HepG2 (cell line): Measurements from ENCODE around the gene GNA14. TPM values are rescaled to one million over a fixed set of nuclear protein-coding genes. Genes with fewer than 3 reads are reported as not detected.

Experiments
- ATAC-seq: fragments of 200-7000 bp; cut with Tn5 transposase; 3 replicates; pipeline ENCODE4 v1.9.1; 2020; ENCODE audit warnings: mild to moderate bottlenecking, moderate library complexity
- BruUV-seq: library from RNA; stranded (reverse); fragments of 400-500 nt; replicated peaks from 2 replicates; lab custom pipeline; 2021; lab: Mats Ljungman, UMichigan
- CTCF ChIA-PET: fragments of 300-600 bp; formaldehyde crosslinking; extraction: SDS; loops from one replicate; lab custom pipeline; 2021; ENCODE audit warnings: low total read pairs, inconsistent platforms, low intra/inter-chr PET ratio; lab: Yijun Ruan, JAX
- POLR2A ChIA-PET: fragments of 350-600 bp; sonication (Branson Sonifier 250); formaldehyde crosslinking; loops from one replicate; lab custom pipeline; 2020; ENCODE audit warnings: antibody characterized with exemption, inconsistent platforms; lab: Yijun Ruan, JAX
- DNase-seq: peaks from one replicate; pipeline ENCODE4 v3.0.0-alpha.2; 2015; ENCODE audit warnings: low spot score
- FAIRE-seq: peaks from 3 replicates; lab custom pipeline; 2011; peaks lifted over from hg19 to GRCh38; lab: Jason Lieb, UNC
- H2AFZ ChIP-seq: one replicate; pipeline ENCODE4 v1.6.1; 2011; ENCODE audit warnings: low read length, inconsistent platforms
- H3K27ac ChIP-seq: fragments of 300-600 bp; 3 replicates; pipeline ENCODE4 v1.8.0; 2011; ENCODE audit warnings: mixed run types, mild to moderate bottlenecking, mixed read lengths, low read length, inconsistent platforms; ENCODE audit not compliant: insufficient read depth; ENCODE audit errors: extremely low read length
- H3K27me3 ChIP-seq, 2 experiments: fragments of 200-600 bp in 1 of 2; 2 replicates in 1 of 2; 3 replicates in 1 of 2; pipeline versions ENCODE4 v1.6.0 to v1.8.0; 2011; ENCODE audit warnings: low read length in 2 of 2, mild to moderate bottlenecking in 2 of 2, moderate library complexity in 2 of 2, inconsistent platforms in 1 of 2; ENCODE audit not compliant: insufficient read depth in 2 of 2, control insufficient read depth in 1 of 2
- H3K36me3 ChIP-seq, 2 experiments: fragments of 200-600 bp in 1 of 2; replicated peaks in 1 of 2; 2 replicates in 1 of 2; 3 replicates in 1 of 2; pipeline versions ENCODE4 v1.5.1 to v1.8.0; 2011; ENCODE audit warnings: low read length in 2 of 2, inconsistent platforms in 1 of 2; ENCODE audit not compliant: insufficient read depth in 2 of 2, control insufficient read depth in 1 of 2
- H3K4me1 ChIP-seq: 2 replicates; pipeline ENCODE4 v1.5.1; 2012; ENCODE audit warnings: low read length, inconsistent platforms; ENCODE audit not compliant: insufficient read depth
- H3K4me2 ChIP-seq: 2 replicates; pipeline ENCODE4 v1.6.0; 2011; ENCODE audit warnings: low read depth, low read length, inconsistent platforms
- H3K4me3 ChIP-seq, 3 experiments: fragments of 200-600 bp in 1 of 3; sonication (generic), shearing (Covaris generic) in 1 of 3; replicated peaks in 1 of 3; 2 replicates each; pipeline ENCODE4 v1.5.1; 2011 to 2016; ENCODE audit warnings: low read length in 3 of 3, inconsistent platforms in 2 of 3, low read depth in 2 of 3, mild to moderate bottlenecking in 2 of 3, control low read depth in 1 of 3, mixed read lengths in 1 of 3; ENCODE audit not compliant: insufficient read depth in 1 of 3
- H3K79me2 ChIP-seq: one replicate; pipeline ENCODE4 v1.6.1; 2011; ENCODE audit warnings: low read length, inconsistent platforms; ENCODE audit not compliant: insufficient read depth
- H3K9ac ChIP-seq: 2 replicates; pipeline ENCODE4 v1.6.0; 2011; ENCODE audit warnings: mild to moderate bottlenecking, low read depth, low read length, inconsistent platforms; ENCODE audit not compliant: insufficient read depth
- H3K9me3 ChIP-seq: 2 replicates; pipeline ENCODE4 v1.5.1; 2012; ENCODE audit warnings: mild to moderate bottlenecking, low read length
- H4K20me1 ChIP-seq: 2 replicates; pipeline ENCODE4 v1.6.0; 2011; ENCODE audit warnings: inconsistent platforms, mild to moderate bottlenecking, low read length, moderate library complexity; ENCODE audit not compliant: insufficient read depth
- CREB1 ChIP-seq, 2 experiments: fragments of 450-650 bp in 1 of 2; IDR thresholded peaks; 2 replicates each; pipeline ENCODE4 v1.6.1; 2016 to 2017; ENCODE audit warnings: control low read depth in 1 of 2, mild to moderate bottlenecking in 1 of 2, missing compliant biosample characterization in 1 of 2, missing genetic modification characterization in 1 of 2
- FOSL2 ChIP-seq: sonication (generic); formaldehyde crosslinking; IDR thresholded peaks from 2 replicates; pipeline ENCODE4 v1.4.0; 2020; ENCODE audit warnings: missing genetic modification reagents
- FOXK1 ChIP-seq: sonication (generic); formaldehyde crosslinking; IDR thresholded peaks from 2 replicates; pipeline ENCODE4 v1.4.0; 2020; ENCODE audit warnings: low read depth, missing genetic modification reagents, borderline replicate concordance
- RBM39 ChIP-seq: fragments of 200-400 bp; formaldehyde crosslinking; IDR thresholded peaks from one replicate; pipeline ENCODE4 v1.6.1; 2018; ENCODE audit warnings: antibody characterized with exemption, mild to moderate bottlenecking, low read depth, low read length; ENCODE audit not compliant: poor library complexity, severe bottlenecking
- RCOR2 ChIP-seq: IDR thresholded peaks from 2 replicates; pipeline ENCODE4 v1.6.1; 2016; ENCODE audit warnings: missing biosample characterization, missing genetic modification reagents
- RORA ChIP-seq: sonication (generic); formaldehyde crosslinking; IDR thresholded peaks from 2 replicates; pipeline ENCODE4 v1.5.0; 2020; ENCODE audit warnings: mild to moderate bottlenecking, missing genetic modification reagents, moderate library complexity
- SIN3B ChIP-seq: fragments of 150-350 bp; IDR thresholded peaks from 2 replicates; pipeline ENCODE4 v1.6.1; 2014; ENCODE audit warnings: low read length
- SMC3 ChIP-seq: IDR thresholded peaks from 2 replicates; pipeline ENCODE4 v1.6.1; 2011; ENCODE audit warnings: low read length, improper control_type of control experiment
- STAG1 ChIP-seq: sonication (generic); formaldehyde crosslinking; IDR thresholded peaks from 2 replicates; pipeline ENCODE4 v1.4.0; 2020; ENCODE audit warnings: missing genetic modification reagents
- XRCC5 ChIP-seq: fragments of 200-400 bp; formaldehyde crosslinking; optimal IDR thresholded peaks from 2 replicates; pipeline ENCODE3; 2017; ENCODE audit warnings: mild to moderate bottlenecking, low read length
- ZNF12 ChIP-seq: sonication (generic); formaldehyde crosslinking; IDR thresholded peaks from 2 replicates; pipeline ENCODE4 v1.5.0; 2020; ENCODE audit warnings: missing genetic modification reagents
- ZZZ3 ChIP-seq: sonication (generic); formaldehyde crosslinking; IDR thresholded peaks from 2 replicates; pipeline ENCODE4 v1.4.0; 2020; ENCODE audit warnings: missing genetic modification reagents, mild to moderate bottlenecking, borderline replicate concordance
- WGBS: methylation state at CpG from one replicate; pipeline ENCODE4 v1.1.6; 2017; ENCODE audit warnings: low lambda C conversion rate; 5-methylcytosine and 5-hydroxymethylcytosine counted together
- in situ Hi-C: cut with HindIII; loops from 2 replicates; pipeline ENCODE4 v1.10.0; 2017; ENCODE audit warnings: low pct_unique_long_range_greater_than_20kb; ENCODE audit not compliant: extremely low pct_ligation_motif_present
- intact Hi-C: fragments of 100-400 bp; cut with micrococcal nuclease; formaldehyde crosslinking; loops from one replicate; pipeline ENCODE4 v1.10.0; 2022; ENCODE audit not compliant: unreplicated experiment
- polyA plus RNA-seq, 8 experiments: library from polyadenylated mRNA; depleted of rRNA in 3 of 8; stranded (reverse) in 7 of 8; unstranded in 1 of 8; fragments of >200 nt; fragmentation: Illumina TruSeq in 4 of 8; extraction: Trizol in 4 of 8; gene quantifications; 2 replicates each; pipeline versions ENCODE4 v1.2.1 to v1.2.3, GENCODE V29; 2011 to 2016; ENCODE audit warnings: low read depth in 4 of 8, missing spikeins in 1 of 8, mixed read lengths in 1 of 8; ENCODE audit not compliant: insufficient read depth in 1 of 8
- total RNA-seq, 5 experiments: library from RNA; depleted of rRNA; stranded (reverse); fragments of >200 nt; fragmentation: Illumina TruSeq; extraction: Trizol; gene quantifications; 2 replicates each; pipeline ENCODE4 v1.2.3, GENCODE V29; 2016; ENCODE audit warnings: low read depth in 1 of 5
- TF ChIP-seq, protein P1 (sequence below): IDR thresholded peaks from 2 replicates; pipeline ENCODE4 v1.6.1; 2016; ENCODE audit warnings: control low read depth
- TF ChIP-seq, protein P2 (sequence below): sonication (generic); formaldehyde crosslinking; IDR thresholded peaks from 2 replicates; pipeline ENCODE4 v1.5.0; 2020; ENCODE audit warnings: mild to moderate bottlenecking, missing genetic modification reagents, moderate library complexity

The GNA14 gene
- total and polyA plus RNA-seq, 2 of the 13 experiments (the other 11 are each of a cell fraction or from before 2014, with no cell fraction given) = not detected

DNA sequence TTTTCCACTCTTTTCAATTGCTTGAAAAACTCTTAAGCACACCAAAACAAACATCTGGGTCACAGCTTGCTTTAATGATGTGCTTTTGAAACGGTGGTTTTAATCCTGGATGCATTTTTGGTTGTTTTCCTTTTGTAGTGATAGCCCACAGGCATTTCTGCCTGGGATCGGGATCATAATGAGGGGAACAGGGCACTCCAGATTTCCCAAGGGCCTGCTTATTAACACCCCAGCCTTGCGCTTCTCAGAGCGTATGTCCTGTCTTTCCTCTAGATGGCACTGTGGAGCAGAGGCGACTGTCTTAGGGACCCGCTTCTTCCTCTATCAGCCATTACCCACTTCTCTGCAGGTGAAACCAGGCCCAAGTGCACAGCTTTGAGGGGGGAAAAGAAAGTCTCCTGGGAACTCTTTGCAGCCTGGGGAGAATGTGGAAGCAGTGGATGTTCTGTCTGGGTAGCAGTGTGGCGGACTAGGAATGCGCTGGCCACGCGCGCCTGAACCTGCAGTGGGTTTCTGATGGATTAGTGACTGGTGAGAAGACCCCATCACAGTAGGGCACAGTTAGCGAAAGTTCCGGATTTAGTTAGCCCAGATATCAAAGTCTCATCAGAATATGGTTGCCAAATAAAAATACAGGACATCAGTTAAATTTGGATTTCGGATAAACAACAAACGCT lies 190.1 kb downstream of the GNA14 start (continued):
- TF ChIP-seq, protein P1, sequence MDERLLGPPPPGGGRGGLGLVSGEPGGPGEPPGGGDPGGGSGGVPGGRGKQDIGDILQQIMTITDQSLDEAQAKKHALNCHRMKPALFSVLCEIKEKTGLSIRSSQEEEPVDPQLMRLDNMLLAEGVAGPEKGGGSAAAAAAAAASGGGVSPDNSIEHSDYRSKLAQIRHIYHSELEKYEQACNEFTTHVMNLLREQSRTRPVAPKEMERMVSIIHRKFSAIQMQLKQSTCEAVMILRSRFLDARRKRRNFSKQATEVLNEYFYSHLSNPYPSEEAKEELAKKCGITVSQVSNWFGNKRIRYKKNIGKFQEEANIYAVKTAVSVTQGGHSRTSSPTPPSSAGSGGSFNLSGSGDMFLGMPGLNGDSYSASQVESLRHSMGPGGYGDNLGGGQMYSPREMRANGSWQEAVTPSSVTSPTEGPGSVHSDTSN (CRISPR knock-in tag) = no peak
- TF ChIP-seq STAG1 (CRISPR knock-in tag) (peak; percentile 53), ZNF12 (CRISPR knock-in tag) (no peak), RBM39 (no peak)

DNA sequence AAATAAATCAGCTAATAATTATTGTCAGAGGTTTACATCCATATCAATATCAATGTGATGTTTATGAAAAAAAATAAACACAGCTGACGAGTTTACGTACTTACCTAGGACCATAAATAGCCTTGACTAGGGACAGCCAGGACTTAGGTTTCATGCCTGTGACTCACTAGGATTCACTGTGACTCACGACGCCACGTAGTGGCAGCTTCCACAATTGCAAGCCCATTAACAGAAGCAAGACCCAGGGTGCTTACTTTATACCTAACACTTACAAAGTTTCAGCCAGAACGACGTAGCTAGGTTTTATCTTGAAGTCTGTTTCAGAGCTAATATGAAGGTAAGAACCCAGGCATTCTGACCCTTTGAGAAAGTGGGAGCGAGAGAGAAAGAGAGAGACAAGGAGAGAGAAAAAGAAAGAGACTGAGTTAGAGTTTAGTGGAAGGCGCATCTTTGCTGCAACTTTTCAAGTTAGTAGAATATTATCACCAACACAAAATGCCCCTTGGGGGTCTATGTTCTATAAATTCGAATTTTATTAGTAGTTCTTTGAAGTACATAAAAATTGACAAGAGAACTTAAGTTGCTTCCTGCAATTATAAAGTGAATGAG lies 191.2 kb downstream of the GNA14 start:
- TF ChIP-seq ZZZ3 (CRISPR knock-in tag) = no peak
- TF ChIP-seq SIN3B = no peak
- peak; percentile 45 for TF ChIP-seq STAG1 (CRISPR knock-in tag)
- TF ChIP-seq CREB1 (IDR thresholded peaks at IDR 0.05) = peak; percentile 66
- no peak for TF ChIP-seq CREB1 (CRISPR knock-in tag; IDR thresholded peaks at IDR 0.05)
- TF ChIP-seq RCOR2 (CRISPR knock-in tag) = no peak
- TF ChIP-seq FOSL2 (CRISPR knock-in tag) = peak; percentile 85
- TF ChIP-seq, protein P2, sequence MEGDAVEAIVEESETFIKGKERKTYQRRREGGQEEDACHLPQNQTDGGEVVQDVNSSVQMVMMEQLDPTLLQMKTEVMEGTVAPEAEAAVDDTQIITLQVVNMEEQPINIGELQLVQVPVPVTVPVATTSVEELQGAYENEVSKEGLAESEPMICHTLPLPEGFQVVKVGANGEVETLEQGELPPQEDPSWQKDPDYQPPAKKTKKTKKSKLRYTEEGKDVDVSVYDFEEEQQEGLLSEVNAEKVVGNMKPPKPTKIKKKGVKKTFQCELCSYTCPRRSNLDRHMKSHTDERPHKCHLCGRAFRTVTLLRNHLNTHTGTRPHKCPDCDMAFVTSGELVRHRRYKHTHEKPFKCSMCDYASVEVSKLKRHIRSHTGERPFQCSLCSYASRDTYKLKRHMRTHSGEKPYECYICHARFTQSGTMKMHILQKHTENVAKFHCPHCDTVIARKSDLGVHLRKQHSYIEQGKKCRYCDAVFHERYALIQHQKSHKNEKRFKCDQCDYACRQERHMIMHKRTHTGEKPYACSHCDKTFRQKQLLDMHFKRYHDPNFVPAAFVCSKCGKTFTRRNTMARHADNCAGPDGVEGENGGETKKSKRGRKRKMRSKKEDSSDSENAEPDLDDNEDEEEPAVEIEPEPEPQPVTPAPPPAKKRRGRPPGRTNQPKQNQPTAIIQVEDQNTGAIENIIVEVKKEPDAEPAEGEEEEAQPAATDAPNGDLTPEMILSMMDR (CRISPR knock-in tag) = peak; percentile 82
- no peak for TF ChIP-seq RORA (CRISPR knock-in tag)
- TF ChIP-seq XRCC5 = peak; percentile 32
- peak; percentile 46; the same call in 1 of the 2 replicates for TF ChIP-seq SMC3
- TF ChIP-seq FOXK1 (CRISPR knock-in tag) = no peak
- Histone ChIP-seq H2AFZ (no peak overlapping the region), H3K9me3 (no peaks in the 10 kb centered on the region), H3K9ac (no peak overlapping the region), H4K20me1 (no peaks in the 10 kb centered on the region), H3K79me2 (no peaks in the 10 kb centered on the region), H3K4me1 (no peaks in the 10 kb centered on the region), H3K4me3 (no peak overlapping the region), H3K36me3 (no peaks in the 10 kb centered on the region), H3K27me3 (peaks cover 0 to 21% of the 10 kb centered on the region in 2 experiments; a peak in 2 of 5 replicates), H3K27ac (no peak overlapping the region), H3K4me2 (no peak overlapping the region)
- WGBS = 10% methylated on average over 10 of the region's 10 CpGs
- CTCF ChIA-PET = interaction anchor here (1.3 to 1.5 kb wide), 2 partner anchors 23 to 193 kb away, joined by 4 to 6 read pairs; no protein-coding TSS in a partner anchor
- ATAC-seq (peak; percentile 87), DNase-seq (peak; percentile 82), FAIRE-seq (peak; percentile 90)
- intact Hi-C loops (loop anchor here (1.0 to 5.0 kb wide), 3 partner anchors 31 to 665 kb away; no protein-coding TSS in a partner anchor), in situ Hi-C loops (loop anchor here (10.0 to 25.0 kb wide), 2 partner anchors 298 to 655 kb away; no protein-coding TSS in a partner anchor)
- BruUV-seq = no TSS peak
- POLR2A ChIA-PET = no interaction called here
